Skin epidermis (tissue), 12 donors: Measurements from ENCODE around the gene INTS4.
"Not testable (repeated sequence)": the region's sequence is repeated elsewhere in the genome, so short reads cannot be mapped to it uniquely, and the experiment has no call there.

Experiments used
- H3K27ac ChIP-seq, 21 experiments: fragments of 200-600 bp; sonication (generic) in 11 of 21; one replicate each; pipeline ENCODE4 v1.5.0; 2020; ENCODE audit warnings: mild to moderate bottlenecking in 3 of 21, inconsistent platforms in 2 of 21, moderate library complexity in 2 of 21
- H3K4me3 ChIP-seq, 7 experiments: fragments of 200-600 bp; sonication (generic) in 2 of 7; one replicate each; pipeline ENCODE4 v1.5.0; 2020; ENCODE audit warnings: inconsistent platforms in 2 of 7, mild to moderate bottlenecking in 2 of 7, moderate library complexity in 1 of 7

The INTS4 gene

GRCh38 chr11:78028423-78028822, 34.0 kb upstream of the INTS4 start:
- H3K4me3 ChIP-seq, H3K27ac ChIP-seq: not testable (repeated sequence)

GRCh38 chr11:78027759-78028158, 33.3 kb upstream of the INTS4 start:
- Histone ChIP-seq H3K4me3 (no peak overlapping the region), H3K27ac (no peak overlapping the region)

GRCh38 chr11:78025378-78025777, 30.9 kb upstream of the INTS4 start:
- H3K4me3 ChIP-seq: no peak overlapping the region
- no peak overlapping the region for H3K27ac ChIP-seq

- peak overlapping the region; percentile 20 to 45 (median 33) for H3K4me3 ChIP-seq
Observed at GRCh38 chr11:78023426-78023825, 29.0 kb upstream of the INTS4 start.

GRCh38 chr11:78022397-78023396, 28.2 kb upstream of the INTS4 start, which contains the start of gene KCTD14:
KCTD14 (minus strand) TSS chr11:78023276; CDS start chr11:78023249, 27 bp downstream.
- Histone ChIP-seq H3K4me3 (peak within 1 kb of the TSS; percentile 20 to 45 (median 33)), H3K27ac (peak within 1 kb of the TSS in 10 of 21 experiments; percentile 0 to 86 (median 56))

More at GRCh38 chr11:78023426-78023825, 29.0 kb upstream of the INTS4 start:
- peak overlapping the region in 7 of 21 experiments; percentile 42 to 86 (median 58) for H3K27ac ChIP-seq

GRCh38 chr11:78021611-78022010, 27.1 kb upstream of the INTS4 start:
- Histone ChIP-seq H3K4me3 (no peak overlapping the region), H3K27ac (no peak overlapping the region)

GRCh38 chr11:78020246-78020645, 25.8 kb upstream of the INTS4 start:
- no peak overlapping the region for H3K4me3 ChIP-seq
- no peak overlapping the region for H3K27ac ChIP-seq

- H3K4me3 ChIP-seq: no peak overlapping the region
- no peak overlapping the region for H3K27ac ChIP-seq
Observed at GRCh38 chr11:78019808-78020207, 25.3 kb upstream of the INTS4 start.

- Histone ChIP-seq H3K4me3 (no peak overlapping the region), H3K27ac (no peak overlapping the region)
Observed at GRCh38 chr11:78015878-78016277, 21.4 kb upstream of the INTS4 start.

GRCh38 chr11:78014937-78015520, 20.6 kb upstream of the INTS4 start:
- H3K27ac ChIP-seq: not testable (repeated sequence)

GRCh38 chr11:78011301-78011700, 16.8 kb upstream of the INTS4 start:
- Histone ChIP-seq H3K4me3 (no peak overlapping the region), H3K27ac (no peak overlapping the region)

More at GRCh38 chr11:78014937-78015520, 20.6 kb upstream of the INTS4 start:
- not testable (repeated sequence) for H3K4me3 ChIP-seq

- H3K27ac ChIP-seq: no peak overlapping the region
- H3K4me3 ChIP-seq: no peak overlapping the region
Observed at GRCh38 chr11:78010755-78011154, 16.3 kb upstream of the INTS4 start.

- Histone ChIP-seq H3K27ac (no peak overlapping the region), H3K4me3 (no peak overlapping the region)
Observed at GRCh38 chr11:78010304-78010703, 15.8 kb upstream of the INTS4 start.

GRCh38 chr11:78009062-78009461, 14.6 kb upstream of the INTS4 start:
- Histone ChIP-seq H3K27ac (no peak overlapping the region), H3K4me3 (no peak overlapping the region)

- no peak overlapping the region for H3K27ac ChIP-seq
Observed at GRCh38 chr11:78000193-78000592, 5.7 kb upstream of the INTS4 start.

GRCh38 chr11:77999446-78000030, 5.1 kb upstream of the INTS4 start:
- H3K4me3 ChIP-seq: no peak overlapping the region
- H3K27ac ChIP-seq: no peak overlapping the region

More at GRCh38 chr11:78000193-78000592, 5.7 kb upstream of the INTS4 start:
- H3K4me3 ChIP-seq: no peak overlapping the region

GRCh38 chr11:77993902-77994301, 566 bp downstream of the INTS4 start:
- peak overlapping the region in 19 of 21 experiments; percentile 25 to 89 (median 79) for H3K27ac ChIP-seq

GRCh38 chr11:77990981-77991380, 3.5 kb downstream of the INTS4 start:
- no peak overlapping the region for H3K4me3 ChIP-seq

More at GRCh38 chr11:77993902-77994301, 566 bp downstream of the INTS4 start:
- peak overlapping the region; percentile 57 to 75 (median 64) for H3K4me3 ChIP-seq

GRCh38 chr11:77986456-77986855, 8.0 kb downstream of the INTS4 start:
- not testable (repeated sequence) for H3K27ac ChIP-seq, H3K4me3 ChIP-seq

More at GRCh38 chr11:77990981-77991380, 3.5 kb downstream of the INTS4 start:
- no peak overlapping the region for H3K27ac ChIP-seq

GRCh38 chr11:77981346-77981947, 13.0 kb downstream of the INTS4 start:
- Histone ChIP-seq H3K27ac (no peak overlapping the region), H3K4me3 (no peak overlapping the region)
